Mesenchymal stem cell (in vitro differentiated cells and primary cell): ENCODE results near the gene GPHN.
A peak's percentile ranks its signal among the peaks of the same experiment; 100 is the strongest.

Experiments used
- DNase-seq: peaks from one replicate; pipeline ENCODE4 v3.0.0-alpha.2; 2013
- H2AFZ ChIP-seq: one replicate; pipeline ENCODE4 v1.6.1; 2013; ENCODE audit warnings: low read depth, mild to moderate bottlenecking, control low read depth, inconsistent platforms, low read length, moderate library complexity
- H2AK5ac ChIP-seq: 2 replicates; pipeline ENCODE4 v1.6.1; 2013; ENCODE audit warnings: low read length, moderate library complexity, mild to moderate bottlenecking, inconsistent platforms; ENCODE audit not compliant: severe bottlenecking
- H2BK120ac ChIP-seq: one replicate; pipeline ENCODE4 v1.6.1; 2013; ENCODE audit warnings: low read depth, mild to moderate bottlenecking, inconsistent platforms, low read length, moderate library complexity
- H2BK12ac ChIP-seq, 2 experiments: one replicate each; pipeline ENCODE4 v1.6.1; 2013; ENCODE audit warnings: inconsistent platforms in 2 of 2, low read length in 2 of 2, mild to moderate bottlenecking in 2 of 2, moderate library complexity in 2 of 2, control low read depth in 1 of 2
- H2BK15ac ChIP-seq: one replicate; pipeline ENCODE4 v1.6.1; 2013; ENCODE audit warnings: mild to moderate bottlenecking, low read depth, inconsistent platforms; ENCODE audit not compliant: poor library complexity, severe bottlenecking
- H2BK5ac ChIP-seq: 2 replicates; pipeline ENCODE4 v1.6.1; 2013; ENCODE audit warnings: low read depth, mild to moderate bottlenecking, low read length, control low read depth, inconsistent platforms; ENCODE audit not compliant: poor library complexity, severe bottlenecking
- H3K14ac ChIP-seq, 2 experiments: one replicate each; pipeline ENCODE4 v1.6.1; 2013; ENCODE audit warnings: inconsistent platforms in 2 of 2, low read length in 2 of 2, control low read depth in 1 of 2, mild to moderate bottlenecking in 1 of 2, moderate library complexity in 1 of 2
- H3K18ac ChIP-seq, 2 experiments: one replicate each; pipeline ENCODE4 v1.6.1; 2013; ENCODE audit warnings: inconsistent platforms in 2 of 2, low read length in 2 of 2, control low read depth in 1 of 2, low read depth in 1 of 2, mild to moderate bottlenecking in 1 of 2
- H3K23ac ChIP-seq, 2 experiments: one replicate each; pipeline ENCODE4 v1.6.1; 2013; ENCODE audit warnings: inconsistent platforms in 2 of 2, low read length in 2 of 2, mild to moderate bottlenecking in 2 of 2, moderate library complexity in 2 of 2, control low read depth in 1 of 2
- H3K27ac ChIP-seq: 2 replicates; pipeline ENCODE4 v1.5.1; 2013; ENCODE audit warnings: mild to moderate bottlenecking, moderate library complexity, low read length, control low read depth, inconsistent platforms; ENCODE audit not compliant: poor library complexity, severe bottlenecking
- H3K27me3 ChIP-seq, 2 experiments: 2 replicates each; pipeline versions ENCODE4 v1.6.1 to v1.7.0; 2013; ENCODE audit warnings: low read length in 2 of 2, mild to moderate bottlenecking in 2 of 2, moderate library complexity in 2 of 2, control low read depth in 1 of 2, inconsistent platforms in 1 of 2; ENCODE audit not compliant: control insufficient read depth in 1 of 2, insufficient read depth in 1 of 2
- H3K36me3 ChIP-seq, 2 experiments: 2 replicates each; pipeline versions ENCODE4 v1.6.1 to v1.7.0; 2013; ENCODE audit warnings: low read length in 2 of 2, control low read depth in 1 of 2, inconsistent platforms in 1 of 2, low read depth in 1 of 2, mild to moderate bottlenecking in 1 of 2; ENCODE audit not compliant: insufficient read depth in 2 of 2, control insufficient read depth in 1 of 2
- H3K4ac ChIP-seq, 2 experiments: one replicate each; pipeline ENCODE4 v1.6.1; 2013; ENCODE audit warnings: inconsistent platforms in 2 of 2, low read length in 2 of 2, mild to moderate bottlenecking in 2 of 2, moderate library complexity in 2 of 2, control low read depth in 1 of 2, low read depth in 1 of 2
- H3K4me1 ChIP-seq: 2 replicates; pipeline ENCODE4 v1.6.1; 2013; ENCODE audit warnings: low read depth, low read length, control low read depth; ENCODE audit not compliant: control insufficient read depth, insufficient read depth
- H3K4me2 ChIP-seq: 2 replicates; pipeline ENCODE4 v1.6.1; 2013; ENCODE audit warnings: low read length, mild to moderate bottlenecking, inconsistent platforms; ENCODE audit not compliant: poor library complexity, severe bottlenecking
- H3K4me3 ChIP-seq, 2 experiments: 2 replicates each; pipeline versions ENCODE4 v1.5.1 to v1.7.0; 2013; ENCODE audit warnings: low read length in 2 of 2, mild to moderate bottlenecking in 2 of 2, control low read depth in 1 of 2, low read depth in 1 of 2; ENCODE audit not compliant: insufficient read depth in 1 of 2
- H3K79me1 ChIP-seq: replicated peaks from 2 replicates; pipeline ENCODE4 v1.6.1; 2013; ENCODE audit warnings: mild to moderate bottlenecking, control low read depth, low read length, inconsistent platforms; ENCODE audit not compliant: poor library complexity, severe bottlenecking
- H3K9ac ChIP-seq: 2 replicates; pipeline ENCODE4 v1.7.0; 2013; ENCODE audit warnings: mild to moderate bottlenecking, low read length, moderate library complexity
- H3K9me3 ChIP-seq: 2 replicates; pipeline ENCODE4 v1.7.0; 2013; ENCODE audit warnings: mild to moderate bottlenecking, low read length; ENCODE audit not compliant: control insufficient read depth
- H4K8ac ChIP-seq: one replicate; pipeline ENCODE4 v1.6.1; 2013; ENCODE audit warnings: inconsistent platforms, mild to moderate bottlenecking, low read length, moderate library complexity
- H4K91ac ChIP-seq: one replicate; pipeline ENCODE4 v1.6.1; 2013; ENCODE audit warnings: mild to moderate bottlenecking, low read length, inconsistent platforms
- WGBS: methylation state at CpG from one replicate; pipeline ENCODE4 v1.1.7; 2013; ENCODE audit warnings: mixed read lengths; 5-methylcytosine and 5-hydroxymethylcytosine counted together

Gene GPHN

DNA sequence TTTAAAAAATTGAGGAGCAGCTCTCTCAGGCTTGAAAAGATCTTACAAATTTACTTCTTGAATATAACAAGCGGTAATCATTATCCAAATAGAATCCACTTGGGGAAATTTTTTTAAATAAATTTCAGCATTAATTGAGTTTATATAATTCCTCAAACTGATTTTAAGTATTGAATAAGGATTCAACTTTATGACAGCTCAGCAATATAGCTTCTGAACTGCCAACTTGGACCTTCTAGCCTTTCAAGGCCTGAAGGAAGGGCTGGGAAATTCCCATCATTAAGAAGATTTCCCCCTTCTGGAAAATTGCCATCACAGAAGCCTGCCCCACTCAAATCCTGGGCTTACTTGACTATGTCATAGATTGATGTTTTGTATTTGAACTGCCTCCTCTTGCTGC is 623.7 kb downstream of the GPHN start:
- Histone ChIP-seq H3K27me3 (no peaks in the 10 kb centered on the region), H3K79me1 (no peaks in the 10 kb centered on the region), H3K18ac (no peak overlapping the region), H3K4me1 (no peaks in the 10 kb centered on the region), H2AFZ (no peak overlapping the region), H3K9ac (no peak overlapping the region), H2BK120ac (no peak overlapping the region), H2BK12ac (no peak overlapping the region), H3K9me3 (no peaks in the 10 kb centered on the region), H3K4ac (no peak overlapping the region), H3K23ac (no peak overlapping the region), H3K4me2 (no peak overlapping the region), H3K14ac (no peak overlapping the region), H3K4me3 (no peak overlapping the region), H2BK5ac (no peak overlapping the region), H2BK15ac (no peak overlapping the region), H2AK5ac (no peak overlapping the region), H3K27ac (no peak overlapping the region), H3K36me3 (no peaks in the 10 kb centered on the region), H4K91ac (no peak overlapping the region), H4K8ac (no peak overlapping the region)
- DNase-seq: no peak
- WGBS: no CpG with 5 or more reads among the region's 1 CpG

- Histone ChIP-seq H3K9ac (no peak overlapping the region), H3K4me3 (no peak overlapping the region), H3K79me1 (no peaks in the 10 kb centered on the region), H4K91ac (no peak overlapping the region), H3K4me2 (no peak overlapping the region), H3K27me3 (no peaks in the 10 kb centered on the region), H3K4me1 (no peaks in the 10 kb centered on the region), H2AFZ (no peak overlapping the region), H4K8ac (no peak overlapping the region), H3K27ac (no peak overlapping the region), H2BK12ac (no peak overlapping the region), H2AK5ac (no peak overlapping the region), H3K14ac (no peak overlapping the region), H2BK120ac (no peak overlapping the region), H3K18ac (no peak overlapping the region), H3K36me3 (no peaks in the 10 kb centered on the region), H3K4ac (no peak overlapping the region), H2BK5ac (no peak overlapping the region), H3K23ac (no peak overlapping the region), H2BK15ac (no peak overlapping the region), H3K9me3 (no peaks in the 10 kb centered on the region)
- DNase-seq: no peak
Observed at GRCh38 chr14:67133144-67133543, 625.2 kb downstream of the GPHN start.

GRCh38 chr14:67133595-67134441 is 625.9 kb downstream of the GPHN start:
- no peaks in the 10 kb centered on the region for H3K4me1 ChIP-seq
- no peak overlapping the region for H2BK120ac ChIP-seq
- H3K4ac ChIP-seq: no peak overlapping the region
- no peak overlapping the region for H4K8ac ChIP-seq
- H2AFZ ChIP-seq: no peak overlapping the region
- no peak overlapping the region for H3K27ac ChIP-seq
- no peak overlapping the region for H4K91ac ChIP-seq
- no peaks in the 10 kb centered on the region for H3K9me3 ChIP-seq
- no peaks in the 10 kb centered on the region for H3K36me3 ChIP-seq
- no peak overlapping the region for H3K4me2 ChIP-seq
- no peak overlapping the region for H3K4me3 ChIP-seq
- no peaks in the 10 kb centered on the region for H3K79me1 ChIP-seq
- no peak overlapping the region for H2AK5ac ChIP-seq
- H2BK12ac ChIP-seq: no peak overlapping the region
- no peak overlapping the region for H3K18ac ChIP-seq
- DNase-seq: no peak
- H3K14ac ChIP-seq: no peak overlapping the region
- no peak overlapping the region for H3K23ac ChIP-seq
- no peak overlapping the region for H2BK15ac ChIP-seq
- no peaks in the 10 kb centered on the region for H3K27me3 ChIP-seq
- 100% methylated on average over 1 of the region's 3 CpGs for WGBS
- no peak overlapping the region for H3K9ac ChIP-seq
- H2BK5ac ChIP-seq: no peak overlapping the region

GRCh38 chr14:67137744-67138371 is 629.9 kb downstream of the GPHN start:
- H2AK5ac ChIP-seq: no peak overlapping the region
- H3K79me1 ChIP-seq: no peaks in the 10 kb centered on the region
- H3K18ac ChIP-seq: no peak overlapping the region
- H3K27me3 ChIP-seq: no peaks in the 10 kb centered on the region
- no peak overlapping the region for H3K23ac ChIP-seq
- H3K27ac ChIP-seq: no peak overlapping the region
- no peak overlapping the region for H2AFZ ChIP-seq
- H3K4me1 ChIP-seq: no peaks in the 10 kb centered on the region
- H3K4me3 ChIP-seq: no peak overlapping the region
- H3K36me3 ChIP-seq: no peaks in the 10 kb centered on the region
- H3K4me2 ChIP-seq: no peak overlapping the region
- no peak overlapping the region for H2BK120ac ChIP-seq
- no peak overlapping the region for H3K14ac ChIP-seq
- H3K9me3 ChIP-seq: no peaks in the 10 kb centered on the region
- H3K4ac ChIP-seq: no peak overlapping the region
- H2BK12ac ChIP-seq: no peak overlapping the region
- peak; percentile 7 for DNase-seq
- H2BK15ac ChIP-seq: no peak overlapping the region
- H4K8ac ChIP-seq: no peak overlapping the region
- H3K9ac ChIP-seq: no peak overlapping the region
- no peak overlapping the region for H4K91ac ChIP-seq
- H2BK5ac ChIP-seq: no peak overlapping the region
